HepG2 (cell line): Measurements from ENCODE around the gene CFAP54. TPM values are rescaled to one million over a fixed set of nuclear protein-coding genes. Genes with fewer than 3 reads are reported as not detected.
A peak's percentile ranks its signal among the peaks of the same experiment; 100 is the strongest.

ENCODE experiments used
- CEBPB ChIP-seq: IDR thresholded peaks from 2 replicates; pipeline ENCODE4 v1.6.1; 2011; ENCODE audit warnings: low read depth, low read length, improper control_type of control experiment, borderline replicate concordance
- CENPX ChIP-seq: sonication (generic); formaldehyde crosslinking; IDR thresholded peaks from 2 replicates; pipeline ENCODE4 v1.9.0; 2021; ENCODE audit warnings: mild to moderate bottlenecking, missing genetic modification reagents, moderate library complexity
- ELF3 ChIP-seq: IDR thresholded peaks from 2 replicates; pipeline ENCODE4 v1.6.1; 2016; ENCODE audit warnings: missing genetic modification reagents, missing compliant biosample characterization
- GATAD2A ChIP-seq: IDR thresholded peaks from 2 replicates; pipeline ENCODE4 v1.6.1; 2016
- MATR3 ChIP-seq: sonication (generic); formaldehyde crosslinking; IDR thresholded peaks from 2 replicates; pipeline ENCODE4 v1.4.0; 2020; ENCODE audit warnings: missing genetic modification reagents
- MLXIP ChIP-seq: sonication (generic); formaldehyde crosslinking; IDR thresholded peaks from 2 replicates; pipeline ENCODE4 v1.9.0; 2021; ENCODE audit warnings: missing genetic modification reagents, borderline replicate concordance
- PAX8 ChIP-seq: sonication (generic); formaldehyde crosslinking; IDR thresholded peaks from 2 replicates; pipeline ENCODE4 v1.8.0; 2022; ENCODE audit warnings: mild to moderate bottlenecking, missing genetic modification reagents, borderline replicate concordance
- SMARCE1 ChIP-seq: fragments of 450-650 bp; IDR thresholded peaks from 2 replicates; pipeline ENCODE4 v1.6.1; 2017; ENCODE audit warnings: borderline replicate concordance
- ZC3H13 ChIP-seq: sonication (generic); formaldehyde crosslinking; IDR thresholded peaks from 2 replicates; pipeline ENCODE4 v1.8.1; 2023; ENCODE audit warnings: mild to moderate bottlenecking, missing genetic modification reagents, moderate library complexity
- ZNF761 ChIP-seq: sonication (generic); formaldehyde crosslinking; conservative IDR thresholded peaks from 2 replicates; pipeline ENCODE4 v1.4.0; 2020; ENCODE audit warnings: mild to moderate bottlenecking, missing genetic modification reagents
- ZNF780A ChIP-seq: sonication (generic); formaldehyde crosslinking; IDR thresholded peaks from 2 replicates; pipeline ENCODE4 v1.8.0; 2022; ENCODE audit warnings: mild to moderate bottlenecking, missing genetic modification reagents, moderate library complexity
- polyA plus RNA-seq, 8 experiments: library from polyadenylated mRNA; depleted of rRNA in 3 of 8; stranded (reverse) in 7 of 8; unstranded in 1 of 8; fragments of >200 nt; fragmentation: Illumina TruSeq in 4 of 8; extraction: Trizol in 4 of 8; gene quantifications; 2 replicates each; pipeline versions ENCODE4 v1.2.1 to v1.2.3, GENCODE V29; 2011 to 2016; ENCODE audit warnings: low read depth in 4 of 8, missing spikeins in 1 of 8, mixed read lengths in 1 of 8; ENCODE audit not compliant: insufficient read depth in 1 of 8
- total RNA-seq, 5 experiments: library from RNA; depleted of rRNA; stranded (reverse); fragments of >200 nt; fragmentation: Illumina TruSeq; extraction: Trizol; gene quantifications; 2 replicates each; pipeline ENCODE4 v1.2.3, GENCODE V29; 2016; ENCODE audit warnings: low read depth in 1 of 5
- TF ChIP-seq, protein P1 (sequence below): sonication (generic); formaldehyde crosslinking; IDR thresholded peaks from 2 replicates; pipeline ENCODE4 v1.8.0; 2022; ENCODE audit warnings: missing genetic modification reagents, mild to moderate bottlenecking, moderate library complexity, borderline replicate concordance
- TF ChIP-seq, protein P2 (sequence below): sonication (generic); formaldehyde crosslinking; IDR thresholded peaks from 2 replicates; pipeline ENCODE4 v1.4.0; 2020; ENCODE audit warnings: missing genetic modification reagents
- TF ChIP-seq, protein P3 (sequence below): sonication (generic); formaldehyde crosslinking; IDR thresholded peaks from 2 replicates; pipeline ENCODE4 v1.4.0; 2020; ENCODE audit warnings: missing genetic modification reagents, mild to moderate bottlenecking, borderline replicate concordance
- TF ChIP-seq, protein P4 (sequence below): sonication (generic); formaldehyde crosslinking; IDR thresholded peaks from 2 replicates; pipeline ENCODE4 v1.8.0; 2023; ENCODE audit warnings: mild to moderate bottlenecking, missing genetic modification reagents
- TF ChIP-seq, protein P5 (sequence below): sonication (generic); formaldehyde crosslinking; IDR thresholded peaks from 2 replicates; pipeline ENCODE4 v1.8.0; 2022; ENCODE audit warnings: missing genetic modification reagents, mild to moderate bottlenecking, inconsistent platforms, borderline replicate concordance

The CFAP54 gene
- total and polyA plus RNA-seq, 2 of the 13 experiments (the other 11 are each of a cell fraction or from before 2014, with no cell fraction given): not detected

DNA sequence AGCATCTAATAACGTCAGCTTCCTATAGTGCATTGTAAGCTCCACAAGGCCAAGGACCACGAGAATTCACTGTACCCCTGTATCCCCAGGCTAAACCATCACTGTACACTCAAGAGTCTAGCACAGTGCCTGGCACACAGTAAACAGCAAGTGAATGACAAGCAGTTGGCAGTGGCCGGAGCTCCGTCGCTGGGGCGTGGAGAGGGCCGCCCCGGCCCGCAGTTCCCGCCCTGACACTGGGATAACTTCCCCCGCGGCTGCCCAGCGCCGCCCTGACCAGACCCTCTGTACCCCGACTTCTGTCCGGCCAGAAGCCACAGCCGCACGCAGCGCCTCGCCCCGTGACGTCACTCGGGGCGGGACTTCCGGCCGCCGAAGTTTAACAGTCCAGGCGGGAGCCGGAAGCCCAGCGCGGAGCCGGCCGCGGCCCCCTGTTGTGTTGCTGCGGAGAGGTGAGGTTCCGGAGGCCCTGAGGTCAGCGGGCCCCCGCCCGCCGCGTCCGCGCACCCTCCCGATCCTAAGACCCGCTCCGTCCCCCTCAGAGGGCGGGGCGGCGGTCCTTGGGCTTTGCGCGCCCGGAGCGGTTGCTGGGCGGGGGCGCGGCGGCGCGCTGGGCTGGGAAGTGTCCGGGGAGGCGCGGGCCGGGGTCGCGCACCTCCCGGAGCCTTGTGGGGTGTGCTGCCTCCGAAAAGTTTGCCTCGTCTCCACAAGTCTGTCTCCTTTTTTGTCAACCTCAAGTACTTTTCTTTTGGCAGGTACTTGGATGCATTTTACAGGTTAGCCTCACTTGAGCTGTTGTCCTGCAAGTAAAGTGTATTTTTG lies 417.7 kb downstream of the CFAP54 start, which contains the start of gene NEDD1 (continued):
- TF ChIP-seq, protein P1, sequence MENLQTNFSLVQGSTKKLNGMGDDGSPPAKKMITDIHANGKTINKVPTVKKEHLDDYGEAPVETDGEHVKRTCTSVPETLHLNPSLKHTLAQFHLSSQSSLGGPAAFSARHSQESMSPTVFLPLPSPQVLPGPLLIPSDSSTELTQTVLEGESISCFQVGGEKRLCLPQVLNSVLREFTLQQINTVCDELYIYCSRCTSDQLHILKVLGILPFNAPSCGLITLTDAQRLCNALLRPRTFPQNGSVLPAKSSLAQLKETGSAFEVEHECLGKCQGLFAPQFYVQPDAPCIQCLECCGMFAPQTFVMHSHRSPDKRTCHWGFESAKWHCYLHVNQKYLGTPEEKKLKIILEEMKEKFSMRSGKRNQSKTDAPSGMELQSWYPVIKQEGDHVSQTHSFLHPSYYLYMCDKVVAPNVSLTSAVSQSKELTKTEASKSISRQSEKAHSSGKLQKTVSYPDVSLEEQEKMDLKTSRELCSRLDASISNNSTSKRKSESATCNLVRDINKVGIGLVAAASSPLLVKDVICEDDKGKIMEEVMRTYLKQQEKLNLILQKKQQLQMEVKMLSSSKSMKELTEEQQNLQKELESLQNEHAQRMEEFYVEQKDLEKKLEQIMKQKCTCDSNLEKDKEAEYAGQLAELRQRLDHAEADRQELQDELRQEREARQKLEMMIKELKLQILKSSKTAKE: no peak; the same call in 1 of the 2 replicates
- TF ChIP-seq ZNF780A (CRISPR knock-in tag): peak; percentile 60; the same call in 1 of the 2 replicates
- no peak for TF ChIP-seq MLXIP
- TF ChIP-seq CENPX: no peak
- TF ChIP-seq, protein P2, sequence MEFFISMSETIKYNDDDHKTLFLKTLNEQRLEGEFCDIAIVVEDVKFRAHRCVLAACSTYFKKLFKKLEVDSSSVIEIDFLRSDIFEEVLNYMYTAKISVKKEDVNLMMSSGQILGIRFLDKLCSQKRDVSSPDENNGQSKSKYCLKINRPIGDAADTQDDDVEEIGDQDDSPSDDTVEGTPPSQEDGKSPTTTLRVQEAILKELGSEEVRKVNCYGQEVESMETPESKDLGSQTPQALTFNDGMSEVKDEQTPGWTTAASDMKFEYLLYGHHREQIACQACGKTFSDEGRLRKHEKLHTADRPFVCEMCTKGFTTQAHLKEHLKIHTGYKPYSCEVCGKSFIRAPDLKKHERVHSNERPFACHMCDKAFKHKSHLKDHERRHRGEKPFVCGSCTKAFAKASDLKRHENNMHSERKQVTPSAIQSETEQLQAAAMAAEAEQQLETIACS (CRISPR knock-in tag): peak; percentile 88
- TF ChIP-seq, protein P3, sequence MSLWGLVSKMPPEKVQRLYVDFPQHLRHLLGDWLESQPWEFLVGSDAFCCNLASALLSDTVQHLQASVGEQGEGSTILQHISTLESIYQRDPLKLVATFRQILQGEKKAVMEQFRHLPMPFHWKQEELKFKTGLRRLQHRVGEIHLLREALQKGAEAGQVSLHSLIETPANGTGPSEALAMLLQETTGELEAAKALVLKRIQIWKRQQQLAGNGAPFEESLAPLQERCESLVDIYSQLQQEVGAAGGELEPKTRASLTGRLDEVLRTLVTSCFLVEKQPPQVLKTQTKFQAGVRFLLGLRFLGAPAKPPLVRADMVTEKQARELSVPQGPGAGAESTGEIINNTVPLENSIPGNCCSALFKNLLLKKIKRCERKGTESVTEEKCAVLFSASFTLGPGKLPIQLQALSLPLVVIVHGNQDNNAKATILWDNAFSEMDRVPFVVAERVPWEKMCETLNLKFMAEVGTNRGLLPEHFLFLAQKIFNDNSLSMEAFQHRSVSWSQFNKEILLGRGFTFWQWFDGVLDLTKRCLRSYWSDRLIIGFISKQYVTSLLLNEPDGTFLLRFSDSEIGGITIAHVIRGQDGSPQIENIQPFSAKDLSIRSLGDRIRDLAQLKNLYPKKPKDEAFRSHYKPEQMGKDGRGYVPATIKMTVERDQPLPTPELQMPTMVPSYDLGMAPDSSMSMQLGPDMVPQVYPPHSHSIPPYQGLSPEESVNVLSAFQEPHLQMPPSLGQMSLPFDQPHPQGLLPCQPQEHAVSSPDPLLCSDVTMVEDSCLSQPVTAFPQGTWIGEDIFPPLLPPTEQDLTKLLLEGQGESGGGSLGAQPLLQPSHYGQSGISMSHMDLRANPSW: peak; percentile 85; the same call in 1 of the 2 replicates
- TF ChIP-seq SMARCE1: no peak
- peak; percentile 82 for TF ChIP-seq ZNF761 (CRISPR knock-in tag)
- no peak for TF ChIP-seq MATR3
- no peak for TF ChIP-seq GATAD2A (CRISPR knock-in tag)
- TF ChIP-seq, protein P4, sequence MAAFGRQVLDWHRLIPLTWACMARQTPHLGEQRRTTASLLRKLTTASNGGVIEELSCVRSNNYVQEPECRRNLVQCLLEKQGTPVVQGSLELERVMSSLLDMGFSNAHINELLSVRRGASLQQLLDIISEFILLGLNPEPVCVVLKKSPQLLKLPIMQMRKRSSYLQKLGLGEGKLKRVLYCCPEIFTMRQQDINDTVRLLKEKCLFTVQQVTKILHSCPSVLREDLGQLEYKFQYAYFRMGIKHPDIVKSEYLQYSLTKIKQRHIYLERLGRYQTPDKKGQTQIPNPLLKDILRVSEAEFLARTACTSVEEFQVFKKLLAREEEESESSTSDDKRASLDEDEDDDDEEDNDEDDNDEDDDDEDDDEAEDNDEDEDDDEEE (CRISPR knock-in tag): peak; percentile 50; the same call in 1 of the 2 replicates
- peak; percentile 53; the same call in 1 of the 2 replicates for TF ChIP-seq ELF3 (CRISPR knock-in tag)
- no peak for TF ChIP-seq PAX8
- TF ChIP-seq CEBPB: no peak
- TF ChIP-seq, protein P5, sequence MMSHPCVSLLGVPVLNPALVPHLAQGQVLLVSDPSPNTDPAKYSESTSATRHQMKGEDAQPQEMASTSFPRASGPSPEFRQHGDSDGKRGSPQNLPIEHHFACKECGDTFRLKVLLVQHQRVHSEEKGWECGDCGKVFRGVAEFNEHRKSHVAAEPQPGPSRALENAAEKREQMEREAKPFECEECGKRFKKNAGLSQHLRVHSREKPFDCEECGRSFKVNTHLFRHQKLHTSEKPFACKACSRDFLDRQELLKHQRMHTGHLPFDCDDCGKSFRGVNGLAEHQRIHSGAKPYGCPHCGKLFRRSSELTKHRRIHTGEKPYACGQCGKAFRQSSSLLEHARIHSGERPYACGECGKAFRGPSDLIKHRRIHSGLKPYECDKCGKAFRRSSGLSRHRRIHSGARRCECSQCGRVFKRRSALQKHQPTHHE (CRISPR knock-in tag): no peak; the same call in 1 of the 2 replicates
- no peak for TF ChIP-seq ZC3H13 (CRISPR knock-in tag)
